ENCODE data around the gene DOP1B. TPM values are rescaled to one million over a fixed set of nuclear protein-coding genes. Genes with fewer than 3 reads are reported as not detected.

DOP1B gene
- total RNA-seq, 1 experiment from 2014 or later, result 15.1 TPM

DNA sequence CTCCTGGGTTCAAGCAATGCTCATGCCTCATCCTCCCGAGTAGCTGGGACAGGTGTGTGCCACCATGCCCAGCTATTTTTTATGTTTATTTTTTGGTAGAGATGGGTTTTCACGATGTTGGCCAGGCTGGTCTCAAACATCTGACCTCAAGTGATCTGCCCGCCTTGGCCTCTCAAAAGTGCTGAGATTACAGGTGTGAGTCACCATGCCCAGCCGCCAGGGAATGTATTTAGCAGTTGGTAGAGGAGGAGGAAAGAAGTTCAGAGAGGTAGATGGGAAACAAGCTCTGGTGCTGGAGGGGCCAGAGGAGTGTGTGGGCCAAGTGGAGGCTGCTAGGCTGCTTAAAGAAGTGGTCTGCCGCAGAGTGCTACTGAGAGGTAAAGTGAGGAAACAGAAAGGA is 6.0 kb downstream of the DOP1B start:
- Histone ChIP-seq H3K36me3 (ENCODE audit: low read depth) (no peaks in the 10 kb centered on the region), H3K27ac (no peak overlapping the region), H3K9me3 (ENCODE audit: insufficient read depth, low read depth) (no peaks in the 10 kb centered on the region), H3K4me1 (replicated peaks; ENCODE audit: insufficient read depth) (0 out of 2 replicates have a peak, but pooled peaks cover 5% of the 10 kb centered on the region), H3K4me2 (no peak overlapping the region), H3K79me2 (ENCODE audit: low read depth) (no peaks in the 10 kb centered on the region), H3K4me3 (no peak overlapping the region), H2AFZ (no peak overlapping the region), H3K9me2 (ENCODE audit: insufficient read depth) (no peaks in the 10 kb centered on the region), H4K20me1 (ENCODE audit: insufficient read depth) (no peaks in the 10 kb centered on the region), H3K27me3 (ENCODE audit: insufficient read depth, low read depth) (no peaks in the 10 kb centered on the region), H3F3A (ENCODE audit: insufficient read depth, low read depth) (no peaks in the 10 kb centered on the region)
- POLR2A ChIA-PET (ENCODE audit: unreplicated experiment), result no interaction called here
- TF ChIP-seq, protein P1, sequence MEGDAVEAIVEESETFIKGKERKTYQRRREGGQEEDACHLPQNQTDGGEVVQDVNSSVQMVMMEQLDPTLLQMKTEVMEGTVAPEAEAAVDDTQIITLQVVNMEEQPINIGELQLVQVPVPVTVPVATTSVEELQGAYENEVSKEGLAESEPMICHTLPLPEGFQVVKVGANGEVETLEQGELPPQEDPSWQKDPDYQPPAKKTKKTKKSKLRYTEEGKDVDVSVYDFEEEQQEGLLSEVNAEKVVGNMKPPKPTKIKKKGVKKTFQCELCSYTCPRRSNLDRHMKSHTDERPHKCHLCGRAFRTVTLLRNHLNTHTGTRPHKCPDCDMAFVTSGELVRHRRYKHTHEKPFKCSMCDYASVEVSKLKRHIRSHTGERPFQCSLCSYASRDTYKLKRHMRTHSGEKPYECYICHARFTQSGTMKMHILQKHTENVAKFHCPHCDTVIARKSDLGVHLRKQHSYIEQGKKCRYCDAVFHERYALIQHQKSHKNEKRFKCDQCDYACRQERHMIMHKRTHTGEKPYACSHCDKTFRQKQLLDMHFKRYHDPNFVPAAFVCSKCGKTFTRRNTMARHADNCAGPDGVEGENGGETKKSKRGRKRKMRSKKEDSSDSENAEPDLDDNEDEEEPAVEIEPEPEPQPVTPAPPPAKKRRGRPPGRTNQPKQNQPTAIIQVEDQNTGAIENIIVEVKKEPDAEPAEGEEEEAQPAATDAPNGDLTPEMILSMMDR (conservative IDR thresholded peaks at IDR 0.05), result no peak
- TF ChIP-seq EZH2 (IDR thresholded peaks at IDR 0.05; ENCODE audit: low read depth), result no peak
- CTCF ChIA-PET, result no interaction called here
- intact Hi-C loops (cut with micrococcal nuclease; ENCODE audit: unreplicated experiment), result no loop called here
- BruUV-seq (replicated peaks), result no TSS peak
- DNase-seq, result no peak

DNA sequence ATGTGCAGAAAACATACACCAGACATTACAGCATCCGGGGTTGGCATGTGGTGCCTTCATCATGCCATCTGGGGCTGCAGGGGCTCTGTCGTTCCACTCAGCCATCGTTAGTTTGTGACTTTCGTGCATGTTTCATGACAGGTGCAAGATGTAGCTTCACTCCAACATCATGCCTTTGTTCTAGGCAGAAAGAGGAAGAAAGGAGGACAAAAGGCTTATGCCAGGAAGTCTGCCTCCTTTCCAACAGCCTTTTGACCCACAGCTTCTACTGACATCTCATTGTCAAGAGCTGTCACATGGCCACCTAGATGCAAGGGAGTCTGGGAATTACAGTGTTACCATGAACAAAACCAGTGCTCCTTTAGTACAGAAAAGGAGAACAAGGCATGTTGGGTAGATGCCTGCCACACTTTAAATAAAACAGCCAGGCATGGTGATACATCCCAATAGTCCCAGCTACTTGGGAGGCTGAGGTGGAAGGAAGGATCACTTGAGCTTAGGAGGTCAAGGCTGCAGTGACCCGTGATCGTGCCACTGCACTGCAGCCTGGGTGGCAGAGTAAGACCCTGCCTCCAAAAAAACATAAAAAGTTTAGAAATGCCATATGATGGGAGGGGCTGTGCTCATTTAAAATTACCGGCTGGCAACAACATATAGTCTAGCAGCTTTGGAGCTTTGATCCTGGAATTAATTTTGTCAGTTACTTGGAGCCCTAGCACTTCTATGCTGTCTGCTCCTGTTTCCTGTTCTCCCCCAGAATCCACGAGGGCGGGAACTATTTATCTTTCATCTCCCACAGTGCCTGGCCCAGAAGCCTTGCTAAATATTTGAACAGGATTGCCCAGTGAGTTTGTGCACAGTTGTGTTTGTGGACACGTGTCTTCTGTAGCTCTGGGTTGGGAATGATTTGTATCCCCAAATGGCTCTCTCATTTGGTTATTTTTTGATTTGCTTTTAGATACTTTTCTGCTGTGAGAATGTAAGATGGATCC is 7.4 kb downstream of the DOP1B start:
- H3F3A ChIP-seq (ENCODE audit: insufficient read depth, low read depth), result no peaks in the 10 kb centered on the region
- no peak overlapping the region for H3K4me3 ChIP-seq
- H3K36me3 ChIP-seq (ENCODE audit: low read depth), result no peaks in the 10 kb centered on the region
- no peaks in the 10 kb centered on the region for H4K20me1 ChIP-seq (ENCODE audit: insufficient read depth)
- ChIA-PET POLR2A (ENCODE audit: unreplicated experiment) (interaction anchor here (0.6 kb wide), 1 partner anchor 26 kb away, joined by 4 read pairs; no protein-coding TSS in a partner anchor), CTCF (no interaction called here)
- no peaks in the 10 kb centered on the region for H3K79me2 ChIP-seq (ENCODE audit: low read depth)
- no peaks in the 10 kb centered on the region for H3K27me3 ChIP-seq (ENCODE audit: insufficient read depth, low read depth)
- 0 out of 2 replicates have a peak, but pooled peaks cover 4% of the 10 kb centered on the region for H3K4me1 ChIP-seq (replicated peaks; ENCODE audit: insufficient read depth)
- no peaks in the 10 kb centered on the region for H3K9me2 ChIP-seq (ENCODE audit: insufficient read depth)
- TF ChIP-seq, protein P1 (conservative IDR thresholded peaks at IDR 0.05), result no peak
- TF ChIP-seq EZH2 (IDR thresholded peaks at IDR 0.05; ENCODE audit: low read depth), result no peak
- no TSS peak for BruUV-seq (replicated peaks)
- intact Hi-C loops (cut with micrococcal nuclease; ENCODE audit: unreplicated experiment), result no loop called here
- H2AFZ ChIP-seq, result no peak overlapping the region
- H3K4me2 ChIP-seq, result no peak overlapping the region
- H3K9me3 ChIP-seq (ENCODE audit: insufficient read depth, low read depth), result no peaks in the 10 kb centered on the region
- no peak for DNase-seq
- no peak overlapping the region for H3K27ac ChIP-seq

DNA sequence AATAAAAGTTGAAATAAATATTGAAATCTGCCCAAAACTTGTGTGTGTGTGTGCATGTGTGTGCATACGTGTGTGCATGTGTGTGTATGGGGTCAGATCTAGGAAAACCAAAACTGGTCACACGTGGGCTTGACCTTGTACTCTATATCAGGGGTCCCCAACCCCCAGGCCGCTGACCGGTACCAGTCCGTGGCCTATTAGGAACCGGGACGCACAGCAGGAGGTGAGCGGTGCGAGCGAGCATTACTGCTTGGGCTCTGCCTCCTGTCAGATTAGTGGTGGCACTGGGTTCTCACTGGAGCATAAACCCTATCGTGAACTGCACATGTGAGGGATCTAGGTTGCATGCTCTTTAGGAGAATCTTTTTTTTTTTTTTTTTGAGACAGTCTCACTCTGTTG is 8.7 kb downstream of the DOP1B start:
- Histone ChIP-seq H3K36me3 (ENCODE audit: low read depth) (no peaks in the 10 kb centered on the region), H3K9me3 (ENCODE audit: insufficient read depth, low read depth) (no peaks in the 10 kb centered on the region), H3K4me2 (no peak overlapping the region), H4K20me1 (ENCODE audit: insufficient read depth) (no peaks in the 10 kb centered on the region), H3F3A (ENCODE audit: insufficient read depth, low read depth) (no peaks in the 10 kb centered on the region), H2AFZ (no peak overlapping the region), H3K27ac (no peak overlapping the region), H3K79me2 (ENCODE audit: low read depth) (no peaks in the 10 kb centered on the region), H3K27me3 (ENCODE audit: insufficient read depth, low read depth) (no peaks in the 10 kb centered on the region), H3K9me2 (ENCODE audit: insufficient read depth) (no peaks in the 10 kb centered on the region), H3K4me3 (no peak overlapping the region), H3K4me1 (replicated peaks; ENCODE audit: insufficient read depth) (no peaks in the 10 kb centered on the region)
- CTCF ChIA-PET, result no interaction called here
- POLR2A ChIA-PET (ENCODE audit: unreplicated experiment), result no interaction called here
- intact Hi-C loops (cut with micrococcal nuclease; ENCODE audit: unreplicated experiment), result no loop called here
- TF ChIP-seq, protein P1 (conservative IDR thresholded peaks at IDR 0.05), result no peak
- DNase-seq, result no peak
- BruUV-seq (replicated peaks), result no TSS peak

Data from PC-9 (cell line).